ENCODE measurements around the gene SPAST. TPM values are rescaled to one million over a fixed set of nuclear protein-coding genes. Genes with fewer than 3 reads are reported as not detected.

SPAST gene
- total and polyA plus RNA-seq, 9 of the 15 experiments (the other 6 are each of a cell fraction or from before 2014, with no cell fraction given) = 7.4 to 37.0 (median 19.0) TPM

GRCh38 chr2:32136097-32136496 lies 72.7 kb downstream of the SPAST start:
- intact Hi-C loops (cut with micrococcal nuclease) (no loop called here), in situ Hi-C loops (cut with MboI) (no loop called here)
- H3K9me3 ChIP-seq (replicated peaks; ENCODE audit: control insufficient read depth, insufficient read depth, low read depth, low read length) = no peaks in the 10 kb centered on the region
- no peak overlapping the region for H3K4me2 ChIP-seq (ENCODE audit: insufficient read depth, low read length)
- no peaks in the 10 kb centered on the region for H4K20me1 ChIP-seq (replicated peaks; ENCODE audit: control insufficient read depth, insufficient read depth, low read length)
- no peak for DNase-seq (ENCODE audit: extremely low read depth in 1 of 4, low spot score in 3 of 4)
- H3K27me3 ChIP-seq (ENCODE audit: control insufficient read depth in 2 of 2, insufficient read depth in 2 of 2, low read length in 2 of 2) = no peaks in the 10 kb centered on the region
- BruUV-seq (replicated peaks) = no TSS peak
- no peak for ATAC-seq
- no peak overlapping the region for H3K9ac ChIP-seq (ENCODE audit: insufficient read depth in 1 of 2, low read depth in 2 of 2, low read length in 2 of 2)
- POLR2A ChIA-PET = interaction anchor here (1.7 to 1.8 kb wide), 2 partner anchors 10 to 30 kb away, joined by 4 to 5 read pairs; partner anchors contain the start of gene SLC30A6
- no peaks in the 10 kb centered on the region for H3K9me1 ChIP-seq (ENCODE audit: control insufficient read depth, insufficient read depth, low read length)
- CTCF ChIA-PET (ENCODE audit: low intra/inter-chr PET ratio) = no interaction called here
- TF ChIP-seq UBTF (IDR thresholded peaks at IDR 0.05; ENCODE audit: borderline replicate concordance in 1 of 2, low read depth in 2 of 2, low read length in 2 of 2) (no peak), NFATC3 (IDR thresholded peaks at IDR 0.05) (no peak), FOXA3 (CRISPR knock-in tag; conservative IDR thresholded peaks at IDR 0.05 in 1 of 2, IDR thresholded peaks at IDR 0.05 in 1 of 2) (no peak), LARP7 (IDR thresholded peaks at IDR 0.05) (no peak), IFI16 (CRISPR knock-in tag; IDR thresholded peaks at IDR 0.05) (no peak), TCF7 (IDR thresholded peaks at IDR 0.05; ENCODE audit: borderline replicate concordance) (no peak), CXXC5 (CRISPR knock-in tag; IDR thresholded peaks at IDR 0.05) (no peak)
- TF ChIP-seq, protein P1, sequence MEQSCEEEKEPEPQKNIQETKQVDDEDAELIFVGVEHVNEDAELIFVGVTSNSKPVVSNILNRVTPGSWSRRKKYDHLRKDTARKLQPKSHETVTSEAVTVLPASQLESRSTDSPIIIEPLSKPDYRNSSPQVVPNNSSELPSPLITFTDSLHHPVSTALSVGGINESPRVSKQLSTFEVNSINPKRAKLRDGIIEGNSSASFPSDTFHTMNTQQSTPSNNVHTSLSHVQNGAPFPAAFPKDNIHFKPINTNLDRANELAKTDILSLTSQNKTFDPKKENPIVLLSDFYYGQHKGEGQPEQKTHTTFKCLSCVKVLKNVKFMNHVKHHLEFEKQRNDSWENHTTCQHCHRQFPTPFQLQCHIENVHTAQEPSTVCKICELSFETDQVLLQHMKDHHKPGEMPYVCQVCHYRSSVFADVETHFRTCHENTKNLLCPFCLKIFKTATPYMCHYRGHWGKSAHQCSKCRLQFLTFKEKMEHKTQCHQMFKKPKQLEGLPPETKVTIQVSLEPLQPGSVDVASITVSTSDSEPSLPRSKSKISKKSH (CRISPR knock-in tag; IDR thresholded peaks at IDR 0.05) = no peak
- TF ChIP-seq, protein P2, sequence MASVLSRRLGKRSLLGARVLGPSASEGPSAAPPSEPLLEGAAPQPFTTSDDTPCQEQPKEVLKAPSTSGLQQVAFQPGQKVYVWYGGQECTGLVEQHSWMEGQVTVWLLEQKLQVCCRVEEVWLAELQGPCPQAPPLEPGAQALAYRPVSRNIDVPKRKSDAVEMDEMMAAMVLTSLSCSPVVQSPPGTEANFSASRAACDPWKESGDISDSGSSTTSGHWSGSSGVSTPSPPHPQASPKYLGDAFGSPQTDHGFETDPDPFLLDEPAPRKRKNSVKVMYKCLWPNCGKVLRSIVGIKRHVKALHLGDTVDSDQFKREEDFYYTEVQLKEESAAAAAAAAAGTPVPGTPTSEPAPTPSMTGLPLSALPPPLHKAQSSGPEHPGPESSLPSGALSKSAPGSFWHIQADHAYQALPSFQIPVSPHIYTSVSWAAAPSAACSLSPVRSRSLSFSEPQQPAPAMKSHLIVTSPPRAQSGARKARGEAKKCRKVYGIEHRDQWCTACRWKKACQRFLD (CRISPR knock-in tag; IDR thresholded peaks at IDR 0.05) = no peak
- TF ChIP-seq, protein P3, sequence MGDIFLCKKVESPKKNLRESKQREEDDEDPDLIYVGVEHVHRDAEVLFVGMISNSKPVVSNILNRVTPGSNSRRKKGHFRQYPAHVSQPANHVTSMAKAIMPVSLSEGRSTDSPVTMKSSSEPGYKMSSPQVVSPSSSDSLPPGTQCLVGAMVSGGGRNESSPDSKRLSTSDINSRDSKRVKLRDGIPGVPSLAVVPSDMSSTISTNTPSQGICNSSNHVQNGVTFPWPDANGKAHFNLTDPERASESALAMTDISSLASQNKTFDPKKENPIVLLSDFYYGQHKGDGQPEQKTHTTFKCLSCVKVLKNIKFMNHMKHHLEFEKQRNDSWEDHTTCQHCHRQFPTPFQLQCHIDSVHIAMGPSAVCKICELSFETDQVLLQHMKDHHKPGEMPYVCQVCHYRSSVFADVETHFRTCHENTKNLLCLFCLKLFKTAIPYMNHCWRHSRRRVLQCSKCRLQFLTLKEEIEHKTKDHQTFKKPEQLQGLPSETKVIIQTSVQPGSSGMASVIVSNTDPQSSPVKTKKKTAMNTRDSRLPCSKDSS (IDR thresholded peaks at IDR 0.05; ENCODE audit: low read depth, partially characterized antibody) = no peak
- H3K4me1 ChIP-seq (replicated peaks in 1 of 2; ENCODE audit: control insufficient read depth in 2 of 2, insufficient read depth in 2 of 2, low read length in 2 of 2) = no peaks in the 10 kb centered on the region
- no peak overlapping the region for H3K4me3 ChIP-seq
- H3K36me3 ChIP-seq (ENCODE audit: control insufficient read depth, insufficient read depth, low read length) = peaks cover 33% of the 10 kb centered on the region; the same call in 2 of the 3 replicates
- H3K79me2 ChIP-seq (ENCODE audit: control insufficient read depth, insufficient read depth, low read length) = no peaks in the 10 kb centered on the region; the same call in 2 of the 3 replicates
- no peak overlapping the region for H2AFZ ChIP-seq (ENCODE audit: low read depth, low read length)
- no peak for FAIRE-seq
- 90% methylated on average over 4 of the region's 4 CpGs for WGBS (ENCODE audit: insufficient coverage, low coverage, missing lambda C conversion rate)
- no peak overlapping the region for H3K27ac ChIP-seq (ENCODE audit: extremely low read depth, low read depth, low read length)

Measured in K562 (cell line).